Measurements from ENCODE around the gene ARFIP1. TPM values are rescaled to one million over a fixed set of nuclear protein-coding genes. Genes with fewer than 3 reads are reported as not detected.

Gene ARFIP1
- total RNA-seq, 1 donor from 2014 or later = 26.2 TPM

DNA sequence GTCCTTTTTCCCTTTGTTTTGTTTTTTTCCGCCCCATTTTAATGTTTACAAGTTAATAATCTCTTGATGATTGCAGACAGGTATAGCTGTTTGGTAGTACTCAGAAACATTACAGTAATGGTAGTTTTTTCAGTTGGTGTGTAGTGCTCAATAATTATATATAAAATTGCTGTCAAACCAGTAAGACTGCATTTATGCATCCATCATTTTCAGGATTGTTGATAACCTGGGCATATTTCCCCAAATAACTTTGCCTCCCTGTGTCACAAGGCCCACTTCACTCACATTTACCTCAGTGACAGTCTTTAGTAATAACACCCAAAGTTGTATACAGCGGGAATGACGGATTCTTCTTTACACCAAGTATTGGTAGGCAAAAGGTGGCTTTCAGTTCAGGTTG, 16.1 kb downstream of the ARFIP1 start:
- H3K27me3 Mint-ChIP-seq (ENCODE audit: low read depth) = no peaks in the 10 kb centered on the region
- TF ChIP-seq, protein P1, sequence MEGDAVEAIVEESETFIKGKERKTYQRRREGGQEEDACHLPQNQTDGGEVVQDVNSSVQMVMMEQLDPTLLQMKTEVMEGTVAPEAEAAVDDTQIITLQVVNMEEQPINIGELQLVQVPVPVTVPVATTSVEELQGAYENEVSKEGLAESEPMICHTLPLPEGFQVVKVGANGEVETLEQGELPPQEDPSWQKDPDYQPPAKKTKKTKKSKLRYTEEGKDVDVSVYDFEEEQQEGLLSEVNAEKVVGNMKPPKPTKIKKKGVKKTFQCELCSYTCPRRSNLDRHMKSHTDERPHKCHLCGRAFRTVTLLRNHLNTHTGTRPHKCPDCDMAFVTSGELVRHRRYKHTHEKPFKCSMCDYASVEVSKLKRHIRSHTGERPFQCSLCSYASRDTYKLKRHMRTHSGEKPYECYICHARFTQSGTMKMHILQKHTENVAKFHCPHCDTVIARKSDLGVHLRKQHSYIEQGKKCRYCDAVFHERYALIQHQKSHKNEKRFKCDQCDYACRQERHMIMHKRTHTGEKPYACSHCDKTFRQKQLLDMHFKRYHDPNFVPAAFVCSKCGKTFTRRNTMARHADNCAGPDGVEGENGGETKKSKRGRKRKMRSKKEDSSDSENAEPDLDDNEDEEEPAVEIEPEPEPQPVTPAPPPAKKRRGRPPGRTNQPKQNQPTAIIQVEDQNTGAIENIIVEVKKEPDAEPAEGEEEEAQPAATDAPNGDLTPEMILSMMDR (IDR thresholded peaks at IDR 0.05; ENCODE audit: unreplicated experiment) = no peak
- H3K36me3 Mint-ChIP-seq = peaks cover 2% of the 10 kb centered on the region
- no peaks in the 10 kb centered on the region for H3K9me3 Mint-ChIP-seq
- DNase-seq (ENCODE audit: low spot score in 2 of 2, unreplicated experiment in 2 of 2) = no peak
- no peak overlapping the region for H3K27ac Mint-ChIP-seq
- no peak overlapping the region for H3K4me3 Mint-ChIP-seq
- H3K4me1 Mint-ChIP-seq = peaks cover 3% of the 10 kb centered on the region

DNA sequence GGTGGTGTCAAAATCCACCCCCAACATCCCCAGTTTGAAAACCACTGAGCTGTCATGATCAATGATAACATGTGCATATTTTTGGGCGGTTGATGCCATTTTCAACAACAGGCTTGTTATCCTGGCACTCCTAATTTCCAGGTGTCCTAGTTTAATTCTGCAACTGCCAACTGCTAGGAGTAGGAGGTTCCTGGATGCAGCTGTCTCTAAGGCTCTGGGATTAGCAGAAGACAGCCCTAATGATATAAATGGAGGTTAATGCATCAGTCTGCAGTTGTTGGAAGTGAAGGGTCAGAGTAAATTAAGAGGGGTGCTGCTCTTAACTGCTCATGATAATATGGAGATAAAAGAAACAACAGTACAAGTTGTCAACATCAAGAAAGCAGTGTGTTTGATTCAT, 23.8 kb downstream of the ARFIP1 start:
- DNase-seq (ENCODE audit: low spot score in 2 of 2, unreplicated experiment in 2 of 2) = no peak
- Mint-ChIP-seq H3K36me3 (peaks cover 10% of the 10 kb centered on the region), H3K4me1 (peaks cover 7% of the 10 kb centered on the region), H3K27me3 (ENCODE audit: low read depth) (no peaks in the 10 kb centered on the region), H3K27ac (no peak overlapping the region), H3K9me3 (peaks cover 15% of the 10 kb centered on the region), H3K4me3 (no peak overlapping the region)
- TF ChIP-seq, protein P1 (IDR thresholded peaks at IDR 0.05; ENCODE audit: unreplicated experiment) = no peak

DNA sequence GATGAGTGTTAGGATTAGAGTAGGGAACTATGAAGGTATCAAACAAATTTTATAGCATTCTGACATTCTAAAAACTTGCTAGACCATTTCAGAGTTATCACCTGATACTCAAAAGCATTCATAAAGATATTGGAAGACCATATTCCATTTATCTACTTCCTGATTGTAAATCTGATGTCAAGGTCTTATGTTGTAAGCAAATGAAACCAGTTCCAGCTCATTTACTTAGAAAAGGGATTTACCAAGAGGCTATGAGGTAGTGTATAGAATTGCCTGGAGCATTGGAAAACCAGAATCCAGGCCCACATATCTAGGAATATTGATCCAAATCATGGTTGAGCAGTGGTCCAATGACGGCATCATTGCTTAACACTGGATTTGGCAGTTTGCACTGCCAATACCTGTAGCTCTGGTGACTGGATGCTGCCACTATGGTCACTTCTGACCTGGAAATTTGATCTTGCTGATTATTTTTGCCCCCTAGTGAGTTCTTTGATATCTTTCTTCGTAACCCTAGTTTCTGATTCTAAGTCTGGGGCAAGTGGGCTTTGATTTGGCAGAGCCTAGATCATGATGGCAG, 25.4 kb downstream of the ARFIP1 start:
- Mint-ChIP-seq H3K4me3 (no peak overlapping the region), H3K36me3 (peaks cover 14% of the 10 kb centered on the region), H3K9me3 (peaks cover 17% of the 10 kb centered on the region), H3K27ac (no peak overlapping the region), H3K4me1 (peaks cover 7% of the 10 kb centered on the region), H3K27me3 (ENCODE audit: low read depth) (no peaks in the 10 kb centered on the region)
- TF ChIP-seq, protein P1 (IDR thresholded peaks at IDR 0.05; ENCODE audit: unreplicated experiment) = no peak
- DNase-seq (ENCODE audit: low spot score in 2 of 2, unreplicated experiment in 2 of 2) = no peak

DNA sequence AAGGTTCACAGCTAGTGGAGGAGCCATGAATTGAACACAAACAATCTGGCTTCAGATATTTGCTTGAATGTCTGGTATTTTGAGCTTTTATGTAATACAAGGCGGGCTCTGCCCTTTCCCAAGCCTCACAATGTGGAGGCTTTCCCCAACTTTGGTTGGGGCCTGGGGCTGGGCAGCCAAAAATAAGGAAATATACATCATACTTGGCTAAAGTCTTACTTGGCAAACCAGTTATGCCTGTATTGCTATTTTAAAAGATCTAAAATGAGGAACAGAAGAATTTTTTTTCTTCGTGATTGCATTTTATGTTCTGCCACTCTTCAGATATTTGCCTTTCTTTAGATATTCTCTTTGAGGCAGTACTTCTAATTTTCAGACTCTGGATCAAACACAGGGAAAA, 26.1 kb downstream of the ARFIP1 start:
- TF ChIP-seq, protein P1 (IDR thresholded peaks at IDR 0.05; ENCODE audit: unreplicated experiment) = no peak
- peaks cover 17% of the 10 kb centered on the region for H3K9me3 Mint-ChIP-seq
- DNase-seq (ENCODE audit: low spot score in 2 of 2, unreplicated experiment in 2 of 2) = no peak
- H3K36me3 Mint-ChIP-seq = peaks cover 18% of the 10 kb centered on the region
- no peaks in the 10 kb centered on the region for H3K27me3 Mint-ChIP-seq (ENCODE audit: low read depth)
- H3K4me1 Mint-ChIP-seq = peaks cover 7% of the 10 kb centered on the region
- H3K4me3 Mint-ChIP-seq = no peak overlapping the region
- peak overlapping the region; percentile 71 for H3K27ac Mint-ChIP-seq

DNA sequence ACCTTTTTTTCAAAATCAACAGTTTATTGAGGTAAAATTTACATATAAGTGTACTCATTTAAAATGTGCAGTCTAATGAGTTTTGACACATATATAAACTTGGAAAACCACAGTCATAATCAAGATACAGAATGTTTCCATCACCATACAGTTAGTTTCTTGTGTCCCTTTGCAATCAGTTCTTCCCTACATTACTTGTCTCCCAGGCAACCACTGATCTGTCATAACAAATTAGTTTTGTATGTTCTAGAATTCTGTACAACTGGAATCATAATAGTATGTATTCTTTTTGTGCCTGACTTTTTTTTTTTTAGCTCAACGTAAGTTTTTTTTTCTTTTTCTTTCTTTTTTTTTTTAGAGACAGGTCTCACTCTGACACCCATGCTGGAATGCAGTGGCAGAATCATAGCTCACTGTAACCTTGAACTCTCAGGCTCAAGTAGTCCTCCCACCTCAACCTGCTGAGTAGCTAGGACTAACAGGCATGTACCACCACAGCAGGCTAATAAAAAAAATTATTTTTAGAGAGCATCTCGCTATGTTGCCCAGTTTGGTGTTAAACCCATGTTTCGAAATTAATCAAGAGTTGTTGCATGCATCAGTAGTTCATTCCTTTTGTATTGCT, 26.9 kb downstream of the ARFIP1 start:
- H3K4me3 Mint-ChIP-seq = no peak overlapping the region
- peaks cover 24% of the 10 kb centered on the region for H3K36me3 Mint-ChIP-seq
- peaks cover 22% of the 10 kb centered on the region for H3K9me3 Mint-ChIP-seq
- peaks cover 7% of the 10 kb centered on the region for H3K4me1 Mint-ChIP-seq
- H3K27ac Mint-ChIP-seq = no peak overlapping the region
- no peak for DNase-seq (ENCODE audit: low spot score in 2 of 2, unreplicated experiment in 2 of 2)
- TF ChIP-seq, protein P1 (IDR thresholded peaks at IDR 0.05; ENCODE audit: unreplicated experiment) = no peak
- no peaks in the 10 kb centered on the region for H3K27me3 Mint-ChIP-seq (ENCODE audit: low read depth)

Measured in mesothelial cell of epicardium (in vitro differentiated cells).